Measurements from ENCODE around the gene DPAGT1. TPM values are rescaled to one million over a fixed set of nuclear protein-coding genes. Genes with fewer than 3 reads are reported as not detected.

The DPAGT1 gene
- total RNA-seq, 2 experiments from 2014 or later, result 31.7 to 83.4 TPM

- H3K9me3 ChIP-seq (ENCODE audit: low read length), result no peaks in the 10 kb centered on the region
- TF ChIP-seq CTCF (conservative IDR thresholded peaks at IDR 0.05; ENCODE audit: low read length), result no peak
- no peak for TF ChIP-seq EZH2phosphoT487 (IDR thresholded peaks at IDR 0.05; ENCODE audit: borderline replicate concordance, low read depth, low read length)
- peak within 1 kb of the TSS; percentile 66 for H3K27ac ChIP-seq (ENCODE audit: low read depth, low read length, poor library complexity, severe bottlenecking)
- no peaks in the 10 kb centered on the region for H3K9me2 ChIP-seq (ENCODE audit: insufficient read depth, low read length)
- peak within 1 kb of the TSS; percentile 78 for H2AFZ ChIP-seq (ENCODE audit: low read length)
- H3K36me3 ChIP-seq (ENCODE audit: insufficient read depth, low read length), result peaks cover 27% of the 10 kb centered on the region
- H3K4me2 ChIP-seq (ENCODE audit: low read length), result peak within 1 kb of the TSS; percentile 82
- CTCF ChIA-PET (ENCODE audit: unreplicated experiment), result interaction anchor here (0.6 kb wide), 2 partner anchors 9 to 300 kb away, joined by 3 read pairs; no protein-coding TSS in a partner anchor
- no peaks in the 10 kb centered on the region for H4K20me1 ChIP-seq (ENCODE audit: insufficient read depth, low read length)
- DNase-seq (ENCODE audit: low spot score), result peak; percentile 95
- H3K4me1 ChIP-seq (ENCODE audit: insufficient read depth, low read length, poor library complexity, severe bottlenecking), result peaks cover 29% of the 10 kb centered on the region
- POLR2A ChIA-PET, result interaction anchor here (0.5 to 4.5 kb wide), 20 partner anchors 11 to 326 kb away, joined by 3 to 39 read pairs (median 4); partner anchors contain the start of genes C2CD2L, DPAGT1 and VPS11
- peaks cover 12% of the 10 kb centered on the region; the same call in 1 of the 2 replicates for H3K79me2 ChIP-seq (ENCODE audit: insufficient read depth, low read depth, low read length)
- peak within 1 kb of the TSS; percentile 77 for H3K4me3 ChIP-seq (ENCODE audit: low read depth, low read length, poor library complexity, severe bottlenecking)
- intact Hi-C loops (cut with micrococcal nuclease; ENCODE audit: unreplicated experiment), result loop anchor here (1.0 kb wide), 1 partner anchor 18 kb away; the partner anchor contains the start of gene VPS11
- BruUV-seq (replicated peaks), result no TSS peak
Measured at GRCh38 chr11:119084663-119085436, 16.8 kb downstream of the DPAGT1 start, which contains the start of gene HMBS. HMBS (plus strand) TSS chr11:119084881; CDS start chr11:119085034, 153 bp downstream.

- CTCF ChIA-PET (ENCODE audit: unreplicated experiment), result no interaction called here
- Histone ChIP-seq H3K9me2 (ENCODE audit: insufficient read depth, low read length) (no peaks in the 10 kb centered on the region), H3K4me2 (ENCODE audit: low read length) (no peak overlapping the region), H4K20me1 (ENCODE audit: insufficient read depth, low read length) (no peaks in the 10 kb centered on the region), H3K4me1 (ENCODE audit: insufficient read depth, low read length, poor library complexity, severe bottlenecking) (peaks cover 12% of the 10 kb centered on the region), H3K27ac (ENCODE audit: low read depth, low read length, poor library complexity, severe bottlenecking) (no peak overlapping the region), H3K36me3 (ENCODE audit: insufficient read depth, low read length) (peaks cover 58% of the 10 kb centered on the region), H3K79me2 (ENCODE audit: insufficient read depth, low read depth, low read length) (peaks cover 12% of the 10 kb centered on the region; the same call in 1 of the 2 replicates), H2AFZ (ENCODE audit: low read length) (no peak overlapping the region), H3K4me3 (ENCODE audit: low read depth, low read length, poor library complexity, severe bottlenecking) (no peak overlapping the region), H3K9me3 (ENCODE audit: low read length) (no peaks in the 10 kb centered on the region)
- no TSS peak for BruUV-seq (replicated peaks)
- TF ChIP-seq EZH2phosphoT487 (IDR thresholded peaks at IDR 0.05; ENCODE audit: borderline replicate concordance, low read depth, low read length), result no peak
- TF ChIP-seq CTCF (conservative IDR thresholded peaks at IDR 0.05; ENCODE audit: low read length), result no peak
- intact Hi-C loops (cut with micrococcal nuclease; ENCODE audit: unreplicated experiment), result no loop called here
- POLR2A ChIA-PET, result interaction anchor here (0.7 to 1.7 kb wide), 2 partner anchors 12 to 67 kb away, joined by 3 to 5 read pairs; no protein-coding TSS in a partner anchor
- DNase-seq (ENCODE audit: low spot score), result no peak
Measured at GRCh38 chr11:119081682-119082260, 19.9 kb downstream of the DPAGT1 start.
